ENCODE data around the gene FIBCD1.

Gene FIBCD1

GRCh38 chr9:130884542-130885483, 54.2 kb downstream of the FIBCD1 start:
- 94 to 95% methylated on average over 47 of the region's 47 CpGs for WGBS, 2 experiments
- Histone ChIP-seq H3K4me3 (ENCODE audit: insufficient read depth, low read depth, low read length) (no peak overlapping the region), H3K9me3 (ENCODE audit: control insufficient read depth, low read length) (no peaks in the 10 kb centered on the region), H3K36me3 (ENCODE audit: control insufficient read depth, insufficient read depth, low read length) (peaks cover 58% of the 10 kb centered on the region), H3K27ac (ENCODE audit: insufficient read depth, low read depth, low read length, poor library complexity, severe bottlenecking) (no peak overlapping the region), H3K27me3 (ENCODE audit: control insufficient read depth, insufficient read depth, low read length, poor library complexity, severe bottlenecking) (no peaks in the 10 kb centered on the region), H3K4me1 (ENCODE audit: control insufficient read depth, insufficient read depth, low read length) (no peaks in the 10 kb centered on the region)

GRCh38 chr9:130884111-130884531, 54.9 kb downstream of the FIBCD1 start:
- no peaks in the 10 kb centered on the region for H3K9me3 ChIP-seq (ENCODE audit: control insufficient read depth, low read length)
- 93 to 95% methylated on average over 25 of the region's 25 CpGs for WGBS, 2 experiments
- peaks cover 64% of the 10 kb centered on the region for H3K36me3 ChIP-seq (ENCODE audit: control insufficient read depth, insufficient read depth, low read length)
- no peak overlapping the region for H3K4me3 ChIP-seq (ENCODE audit: insufficient read depth, low read depth, low read length)
- no peaks in the 10 kb centered on the region for H3K4me1 ChIP-seq (ENCODE audit: control insufficient read depth, insufficient read depth, low read length)
- no peaks in the 10 kb centered on the region for H3K27me3 ChIP-seq (ENCODE audit: control insufficient read depth, insufficient read depth, low read length, poor library complexity, severe bottlenecking)
- no peak overlapping the region for H3K27ac ChIP-seq (ENCODE audit: insufficient read depth, low read depth, low read length, poor library complexity, severe bottlenecking)

- Histone ChIP-seq H3K9me3 (ENCODE audit: control insufficient read depth, low read length) (no peaks in the 10 kb centered on the region), H3K36me3 (ENCODE audit: control insufficient read depth, insufficient read depth, low read length) (peaks cover 69% of the 10 kb centered on the region), H3K27me3 (ENCODE audit: control insufficient read depth, insufficient read depth, low read length, poor library complexity, severe bottlenecking) (no peaks in the 10 kb centered on the region), H3K4me1 (ENCODE audit: control insufficient read depth, insufficient read depth, low read length) (no peaks in the 10 kb centered on the region), H3K27ac (ENCODE audit: insufficient read depth, low read depth, low read length, poor library complexity, severe bottlenecking) (no peak overlapping the region), H3K4me3 (ENCODE audit: insufficient read depth, low read depth, low read length) (no peak overlapping the region)
- WGBS, 2 experiments, result 87 to 90% methylated on average over 5 of the region's 5 CpGs
Observed at GRCh38 chr9:130883479-130883878, 55.6 kb downstream of the FIBCD1 start.

- WGBS, 2 experiments, result 92 to 97% methylated on average over 15 of the region's 15 CpGs
- Histone ChIP-seq H3K4me1 (ENCODE audit: control insufficient read depth, insufficient read depth, low read length) (no peaks in the 10 kb centered on the region), H3K9me3 (ENCODE audit: control insufficient read depth, low read length) (no peaks in the 10 kb centered on the region), H3K36me3 (ENCODE audit: control insufficient read depth, insufficient read depth, low read length) (peaks cover 67% of the 10 kb centered on the region), H3K27me3 (ENCODE audit: control insufficient read depth, insufficient read depth, low read length, poor library complexity, severe bottlenecking) (no peaks in the 10 kb centered on the region), H3K4me3 (ENCODE audit: insufficient read depth, low read depth, low read length) (no peak overlapping the region), H3K27ac (ENCODE audit: insufficient read depth, low read depth, low read length, poor library complexity, severe bottlenecking) (no peak overlapping the region)
Observed at GRCh38 chr9:130882696-130883225, 56.3 kb downstream of the FIBCD1 start.

GRCh38 chr9:130881516-130881915, 57.5 kb downstream of the FIBCD1 start:
- H3K27ac ChIP-seq (ENCODE audit: insufficient read depth, low read depth, low read length, poor library complexity, severe bottlenecking), result no peak overlapping the region
- H3K4me3 ChIP-seq (ENCODE audit: insufficient read depth, low read depth, low read length), result no peak overlapping the region
- H3K9me3 ChIP-seq (ENCODE audit: control insufficient read depth, low read length), result no peaks in the 10 kb centered on the region
- H3K4me1 ChIP-seq (ENCODE audit: control insufficient read depth, insufficient read depth, low read length), result no peaks in the 10 kb centered on the region
- 86 to 98% methylated on average over 5 of the region's 6 CpGs for WGBS, 2 experiments
- no peaks in the 10 kb centered on the region for H3K27me3 ChIP-seq (ENCODE audit: control insufficient read depth, insufficient read depth, low read length, poor library complexity, severe bottlenecking)
- H3K36me3 ChIP-seq (ENCODE audit: control insufficient read depth, insufficient read depth, low read length), result peaks cover 63% of the 10 kb centered on the region

GRCh38 chr9:130880599-130881220, 58.3 kb downstream of the FIBCD1 start:
- Histone ChIP-seq H3K4me1 (ENCODE audit: control insufficient read depth, insufficient read depth, low read length) (no peaks in the 10 kb centered on the region), H3K27me3 (ENCODE audit: control insufficient read depth, insufficient read depth, low read length, poor library complexity, severe bottlenecking) (no peaks in the 10 kb centered on the region), H3K4me3 (ENCODE audit: insufficient read depth, low read depth, low read length) (no peak overlapping the region), H3K9me3 (ENCODE audit: control insufficient read depth, low read length) (no peaks in the 10 kb centered on the region), H3K36me3 (ENCODE audit: control insufficient read depth, insufficient read depth, low read length) (peaks cover 60% of the 10 kb centered on the region), H3K27ac (ENCODE audit: insufficient read depth, low read depth, low read length, poor library complexity, severe bottlenecking) (no peak overlapping the region)
- 95 to 97% methylated on average over 16 of the region's 16 CpGs for WGBS, 2 experiments

GRCh38 chr9:130879863-130880411, 59.1 kb downstream of the FIBCD1 start:
- peaks cover 53% of the 10 kb centered on the region for H3K36me3 ChIP-seq (ENCODE audit: control insufficient read depth, insufficient read depth, low read length)
- H3K9me3 ChIP-seq (ENCODE audit: control insufficient read depth, low read length), result no peaks in the 10 kb centered on the region
- H3K4me3 ChIP-seq (ENCODE audit: insufficient read depth, low read depth, low read length), result no peak overlapping the region
- no peak overlapping the region for H3K27ac ChIP-seq (ENCODE audit: insufficient read depth, low read depth, low read length, poor library complexity, severe bottlenecking)
- no peaks in the 10 kb centered on the region for H3K27me3 ChIP-seq (ENCODE audit: control insufficient read depth, insufficient read depth, low read length, poor library complexity, severe bottlenecking)
- 92 to 95% methylated on average over 9 of the region's 9 CpGs for WGBS, 2 experiments
- H3K4me1 ChIP-seq (ENCODE audit: control insufficient read depth, insufficient read depth, low read length), result no peaks in the 10 kb centered on the region

GRCh38 chr9:130878295-130878694, 60.8 kb downstream of the FIBCD1 start:
- WGBS, 2 experiments, result 93 to 96% methylated on average over 6 of the region's 6 CpGs
- Histone ChIP-seq H3K27ac (ENCODE audit: insufficient read depth, low read depth, low read length, poor library complexity, severe bottlenecking) (no peak overlapping the region), H3K27me3 (ENCODE audit: control insufficient read depth, insufficient read depth, low read length, poor library complexity, severe bottlenecking) (no peaks in the 10 kb centered on the region), H3K4me1 (ENCODE audit: control insufficient read depth, insufficient read depth, low read length) (no peaks in the 10 kb centered on the region), H3K36me3 (ENCODE audit: control insufficient read depth, insufficient read depth, low read length) (peaks cover 56% of the 10 kb centered on the region), H3K9me3 (ENCODE audit: control insufficient read depth, low read length) (no peaks in the 10 kb centered on the region), H3K4me3 (ENCODE audit: insufficient read depth, low read depth, low read length) (no peak overlapping the region)

- no peaks in the 10 kb centered on the region for H3K9me3 ChIP-seq (ENCODE audit: control insufficient read depth, low read length)
- H3K4me3 ChIP-seq (ENCODE audit: insufficient read depth, low read depth, low read length), result no peak overlapping the region
- H3K27me3 ChIP-seq (ENCODE audit: control insufficient read depth, insufficient read depth, low read length, poor library complexity, severe bottlenecking), result no peaks in the 10 kb centered on the region
- H3K27ac ChIP-seq (ENCODE audit: insufficient read depth, low read depth, low read length, poor library complexity, severe bottlenecking), result no peak overlapping the region
- H3K36me3 ChIP-seq (ENCODE audit: control insufficient read depth, insufficient read depth, low read length), result peaks cover 61% of the 10 kb centered on the region
- WGBS, 2 experiments, result 95% methylated on average over 5 to 6 of the region's 6 CpGs
- H3K4me1 ChIP-seq (ENCODE audit: control insufficient read depth, insufficient read depth, low read length), result no peaks in the 10 kb centered on the region
Observed at GRCh38 chr9:130877300-130877699, 61.7 kb downstream of the FIBCD1 start.

GRCh38 chr9:130874783-130875182, 64.3 kb downstream of the FIBCD1 start:
- 94 to 97% methylated on average over 5 of the region's 5 CpGs for WGBS, 2 experiments
- H3K27ac ChIP-seq (ENCODE audit: insufficient read depth, low read depth, low read length, poor library complexity, severe bottlenecking), result no peak overlapping the region
- no peaks in the 10 kb centered on the region for H3K9me3 ChIP-seq (ENCODE audit: control insufficient read depth, low read length)
- H3K36me3 ChIP-seq (ENCODE audit: control insufficient read depth, insufficient read depth, low read length), result peaks cover 54% of the 10 kb centered on the region
- no peak overlapping the region for H3K4me3 ChIP-seq (ENCODE audit: insufficient read depth, low read depth, low read length)
- peaks cover 12% of the 10 kb centered on the region for H3K4me1 ChIP-seq (ENCODE audit: control insufficient read depth, insufficient read depth, low read length)
- no peaks in the 10 kb centered on the region for H3K27me3 ChIP-seq (ENCODE audit: control insufficient read depth, insufficient read depth, low read length, poor library complexity, severe bottlenecking)
